GM23248 (cell line): Measurements from ENCODE around the gene TACSTD2.

Experiments used
- EZH2 ChIP-seq: fragments of 200-600 bp; sonication (generic); IDR thresholded peaks from 2 replicates; pipeline ENCODE4 v1.6.1; 2018; ENCODE audit warnings: antibody characterized with exemption, mild to moderate bottlenecking; ENCODE audit not compliant: insufficient read depth, poor library complexity, severe bottlenecking
- EZH2phosphoT487 ChIP-seq: fragments of 200-600 bp; sonication (generic); IDR thresholded peaks from 2 replicates; pipeline ENCODE4 v1.6.1; 2018; ENCODE audit warnings: antibody characterized with exemption, moderate library complexity, mild to moderate bottlenecking, low read depth; ENCODE audit not compliant: insufficient read depth

GRCh38 chr1:58608945-58609344 is 31.9 kb upstream of the TACSTD2 start:
- TF ChIP-seq EZH2 (no peak), EZH2phosphoT487 (no peak)
